CD4-positive, alpha-beta T cell treated with Interleukin-4 for 4 hours (primary cell): ENCODE measurements around the gene MMP10.
A peak's percentile ranks its signal among the peaks of the same experiment; 100 is the strongest.
"Not testable (repeated sequence)": the region's sequence is repeated elsewhere in the genome, so short reads cannot be mapped to it uniquely, and the experiment has no call there.

Experiments
- DNase-seq: peaks from one replicate; pipeline ENCODE4 v3.0.0-alpha.2; 2020

MMP10 gene

DNA sequence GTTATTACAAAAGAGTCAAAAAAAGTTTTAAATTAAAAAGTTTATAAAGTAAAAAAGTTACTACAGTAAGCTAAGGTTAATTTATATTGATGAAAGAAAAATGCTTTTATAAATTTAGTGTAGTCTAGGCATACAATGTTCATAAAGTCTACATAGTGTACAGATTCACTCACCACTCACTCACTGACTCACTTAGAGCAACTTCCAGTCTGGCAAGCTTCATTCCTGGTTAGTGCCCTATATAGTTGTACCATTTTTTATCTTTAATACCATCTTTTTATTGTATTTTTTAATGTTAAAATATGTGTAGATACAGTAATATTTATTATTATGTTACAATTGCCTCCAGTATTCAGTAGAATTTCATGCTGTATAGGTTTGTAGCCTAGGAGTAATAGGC is 2.6 kb upstream of the MMP10 start:
- no peak for DNase-seq

DNA sequence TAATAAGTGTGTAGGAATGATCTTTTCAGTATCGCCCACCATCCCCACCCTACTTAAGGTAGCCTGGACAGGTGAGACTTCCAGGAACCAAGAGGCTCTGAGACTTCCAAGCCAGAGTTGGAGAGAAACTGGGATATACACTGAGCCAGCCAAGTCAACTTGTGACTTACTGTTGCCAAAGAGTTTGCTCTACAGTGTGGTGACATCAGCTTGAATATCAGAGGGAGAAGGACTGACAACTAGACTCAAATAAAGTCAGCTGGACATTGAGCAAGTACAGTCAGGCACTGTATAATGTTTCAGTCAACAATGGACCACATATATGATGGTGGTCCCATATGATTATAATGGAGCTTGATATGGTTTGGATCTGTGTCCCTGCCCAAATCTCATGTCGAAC is 1.2 kb upstream of the MMP10 start:
- DNase-seq: no peak

DNA sequence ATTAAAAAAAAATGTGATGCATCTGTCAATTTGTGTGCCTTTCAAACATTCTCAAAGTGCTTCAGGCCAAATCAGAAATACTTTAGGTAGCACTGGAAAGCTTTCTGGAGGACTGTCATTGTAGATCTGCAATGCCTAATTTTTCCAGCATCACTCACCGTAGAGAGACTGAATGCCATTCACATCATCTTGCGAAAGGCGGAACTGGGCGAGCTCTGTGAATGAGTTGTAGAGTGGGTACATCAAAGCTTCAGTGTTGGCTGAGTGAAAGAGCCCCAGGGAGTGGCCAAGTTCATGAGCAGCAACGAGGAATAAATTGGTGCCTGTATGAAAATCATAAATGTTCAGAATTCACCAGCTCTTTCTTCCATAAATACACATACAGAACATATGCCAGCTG is 4.0 kb downstream of the MMP10 start:
- DNase-seq: no peak

DNA sequence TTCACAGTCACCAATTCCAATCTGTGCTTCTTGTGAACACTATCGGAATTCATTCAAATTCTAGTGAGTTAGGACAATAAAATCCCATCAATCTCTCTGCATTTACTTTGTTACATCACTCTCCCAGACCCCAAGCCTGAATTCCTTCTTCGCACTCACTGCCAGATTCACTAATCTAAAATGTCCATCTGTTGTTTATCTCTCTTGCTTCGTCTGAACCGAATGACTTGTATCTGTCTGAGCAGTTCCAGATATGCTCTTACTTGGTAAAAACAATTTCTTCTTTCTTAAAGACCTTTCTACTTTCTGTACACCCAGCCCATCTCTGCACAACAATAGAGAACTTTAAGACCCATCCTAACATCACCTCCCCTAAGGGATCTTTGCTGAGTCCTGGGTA is 7.0 kb downstream of the MMP10 start:
- DNase-seq: no peak

DNA sequence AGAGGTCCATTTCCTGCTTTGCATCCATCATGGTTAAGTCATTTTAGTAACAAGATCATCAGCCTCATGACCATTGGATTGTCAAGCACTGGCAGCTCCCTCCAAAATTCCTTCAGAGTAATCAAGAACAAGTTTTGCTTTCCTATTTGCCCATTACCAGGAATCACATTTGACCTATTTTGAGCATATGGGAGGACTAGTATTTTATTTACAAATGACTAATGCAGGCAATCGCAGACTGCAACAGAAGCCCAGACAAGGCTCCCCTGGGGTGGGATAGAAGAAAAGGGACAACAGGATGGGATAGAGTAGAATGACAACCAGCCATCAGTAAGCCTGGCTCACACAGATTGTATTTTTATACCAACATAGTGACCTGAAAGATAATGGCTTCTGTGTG is 9.1 kb downstream of the MMP10 start:
- no peak for DNase-seq

DNA sequence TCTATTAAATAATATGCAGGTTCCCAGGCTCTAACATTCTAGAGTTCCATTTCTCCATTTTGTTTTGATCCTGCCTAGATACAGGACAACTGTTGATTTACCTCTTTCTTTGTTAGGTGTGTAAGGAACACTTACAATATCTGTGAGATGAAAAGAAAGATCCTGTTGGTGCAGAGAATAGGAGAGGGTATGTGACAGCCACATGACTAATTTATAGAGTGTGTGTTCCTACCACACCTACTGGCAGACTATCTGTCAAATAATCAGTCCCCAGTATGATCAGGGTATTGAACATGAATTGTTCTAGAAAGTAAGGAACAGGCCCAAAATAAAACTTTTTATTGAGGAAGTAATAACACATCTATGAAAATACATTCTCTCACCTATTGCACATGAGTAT is 10.2 kb downstream of the MMP10 start:
- no peak for DNase-seq

DNA sequence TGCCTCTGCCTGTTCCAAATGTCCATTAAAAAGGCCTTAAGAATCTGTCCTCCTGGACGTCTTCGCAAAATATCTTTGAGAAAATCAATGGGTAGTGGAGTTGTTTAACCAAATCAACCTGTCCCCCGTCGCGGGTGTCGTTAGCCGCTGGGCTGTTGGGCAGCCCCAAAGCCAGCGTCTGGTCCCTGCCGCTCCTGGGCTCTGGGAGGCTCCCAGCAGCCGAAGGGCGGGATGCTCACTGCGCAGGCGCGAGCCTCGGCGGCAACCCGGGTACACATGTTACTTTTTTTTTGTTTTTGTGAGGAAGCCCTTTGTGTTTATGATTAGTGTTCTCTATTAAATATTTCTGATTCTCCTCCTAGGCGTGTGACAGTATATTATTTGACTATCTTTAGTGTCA is 12.6 kb downstream of the MMP10 start:
- no peak for DNase-seq

DNA sequence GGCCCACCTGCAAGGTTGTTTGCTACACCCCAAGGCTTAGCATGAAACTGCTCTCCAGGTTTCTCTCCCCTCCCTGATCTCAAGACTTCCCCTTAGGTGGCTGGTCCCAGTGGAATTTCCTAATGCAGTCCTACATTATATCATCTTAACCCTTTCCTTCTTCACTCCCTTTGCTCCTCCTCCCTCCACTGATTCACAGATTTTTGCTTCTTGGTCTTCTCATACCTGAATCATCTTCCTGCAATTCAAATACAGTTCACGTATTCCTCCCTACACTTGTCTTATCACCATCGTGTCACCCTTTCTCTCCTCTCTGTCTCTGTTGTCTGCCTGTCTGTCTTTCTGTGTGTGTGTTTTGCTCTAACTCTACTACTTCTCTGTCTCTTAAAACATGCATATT is 17.0 kb downstream of the MMP10 start:
- no peak for DNase-seq

DNA sequence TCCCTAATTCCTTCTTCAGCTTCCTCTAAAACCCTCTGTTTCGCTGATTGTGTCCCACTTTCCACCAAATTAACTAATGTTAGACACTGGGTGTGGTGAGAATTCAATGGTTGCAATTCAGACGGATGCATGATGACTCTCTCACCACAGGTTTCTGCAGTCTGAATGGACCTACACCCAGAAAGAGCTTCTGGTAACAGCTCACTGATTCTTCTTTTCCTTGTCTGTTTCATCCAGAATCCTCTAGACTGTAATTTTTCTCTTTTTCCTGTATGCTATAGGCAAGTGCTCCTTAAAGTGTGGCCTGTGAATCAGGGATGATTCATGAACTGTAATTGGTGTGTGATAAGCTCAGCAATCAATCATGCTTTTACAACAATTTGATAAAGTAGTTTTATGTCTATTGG is 18.1 kb downstream of the MMP10 start:
- no peak for DNase-seq

DNA sequence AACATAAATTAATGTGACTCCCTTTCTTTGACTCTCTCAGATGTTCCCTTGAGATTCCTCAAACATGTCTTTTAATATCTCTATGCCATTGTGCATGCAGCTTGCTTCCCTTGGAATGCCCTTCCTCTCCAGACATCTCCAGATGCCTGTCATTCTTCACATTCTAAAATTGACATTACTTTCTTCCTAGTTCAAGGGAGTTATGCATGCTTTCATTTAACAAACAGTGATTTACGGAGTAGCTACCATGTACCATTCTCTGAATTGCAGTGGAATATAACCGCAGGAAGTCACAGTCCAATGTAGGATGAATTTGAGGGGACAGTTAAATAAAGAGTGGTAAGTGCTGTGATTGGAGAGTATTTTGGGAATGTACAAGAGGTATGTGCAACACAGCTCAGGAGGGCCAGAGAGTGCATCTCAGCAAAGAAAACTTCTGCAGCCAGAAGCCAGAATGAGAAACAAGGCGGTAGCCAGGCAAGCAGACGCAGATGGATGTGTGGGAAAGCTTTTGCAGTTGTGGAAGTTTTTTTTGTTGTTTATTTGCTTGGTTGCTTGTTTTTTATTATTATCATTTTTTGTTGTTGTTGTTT is 18.7 kb downstream of the MMP10 start:
- DNase-seq: no peak

DNA sequence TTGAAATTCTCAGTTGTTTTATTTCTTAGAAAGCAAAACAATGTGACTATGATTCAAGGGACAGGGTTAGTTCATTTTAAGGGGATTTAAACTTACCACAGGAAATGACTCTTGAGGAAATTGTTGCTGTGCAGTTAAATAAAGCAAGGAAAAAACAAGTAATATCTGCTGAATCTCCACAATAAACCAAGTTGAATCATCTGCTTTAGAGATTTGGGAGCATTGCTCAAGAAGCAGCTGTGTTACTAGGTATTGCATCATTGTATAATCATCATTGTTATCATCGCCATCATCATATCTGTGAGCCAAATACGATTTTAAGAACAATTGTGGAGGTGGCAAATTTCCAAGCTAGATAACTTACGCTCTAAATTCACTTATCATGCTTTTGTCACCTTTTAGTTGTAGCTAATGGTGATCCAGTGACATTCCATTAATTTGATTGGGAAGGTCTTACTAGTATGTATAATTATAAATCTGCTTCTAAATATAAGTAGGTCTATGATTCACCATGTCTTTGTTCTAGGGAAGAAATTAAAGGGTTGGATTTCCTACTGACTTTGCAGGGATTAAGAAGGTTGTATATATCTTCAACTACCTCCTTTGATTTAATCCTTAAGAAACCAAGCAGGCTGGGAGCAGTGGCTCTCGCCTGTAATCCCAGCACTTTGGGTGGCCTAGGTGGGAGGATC is 19.9 kb downstream of the MMP10 start:
- no peak for DNase-seq

DNA sequence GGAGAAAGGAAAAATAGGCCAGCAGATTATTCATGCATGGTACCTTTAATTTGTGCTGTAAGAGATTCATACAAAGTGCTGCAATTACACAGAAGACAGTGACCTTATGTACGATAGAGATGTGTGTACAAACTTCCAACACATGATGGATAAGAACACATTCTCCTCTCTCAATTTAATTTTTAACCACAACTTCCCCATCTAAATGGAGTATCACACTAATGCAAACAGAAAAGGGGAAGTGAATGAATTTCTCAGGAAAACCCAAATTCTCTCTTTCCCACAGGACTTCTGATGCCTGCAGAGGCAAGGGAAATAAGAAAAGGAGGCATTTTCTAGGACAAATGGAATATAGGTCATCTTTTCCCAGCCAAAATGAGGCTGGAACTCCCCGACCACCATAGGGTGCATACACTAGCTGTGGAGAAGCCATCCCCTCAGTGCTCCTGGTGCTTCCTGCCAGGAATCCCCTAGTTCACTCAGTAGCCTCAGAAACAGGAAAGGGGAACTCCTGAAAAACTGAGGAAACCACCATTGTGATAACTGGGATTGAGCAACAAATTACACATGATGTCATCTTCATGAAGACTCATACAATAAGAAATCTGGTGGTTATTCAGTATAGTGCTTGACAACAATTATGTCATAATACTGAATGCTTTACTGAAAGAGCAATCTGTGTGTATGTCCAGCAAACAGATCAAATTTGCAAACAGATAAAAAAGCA is 22.4 kb downstream of the MMP10 start:
- no peak for DNase-seq

DNA sequence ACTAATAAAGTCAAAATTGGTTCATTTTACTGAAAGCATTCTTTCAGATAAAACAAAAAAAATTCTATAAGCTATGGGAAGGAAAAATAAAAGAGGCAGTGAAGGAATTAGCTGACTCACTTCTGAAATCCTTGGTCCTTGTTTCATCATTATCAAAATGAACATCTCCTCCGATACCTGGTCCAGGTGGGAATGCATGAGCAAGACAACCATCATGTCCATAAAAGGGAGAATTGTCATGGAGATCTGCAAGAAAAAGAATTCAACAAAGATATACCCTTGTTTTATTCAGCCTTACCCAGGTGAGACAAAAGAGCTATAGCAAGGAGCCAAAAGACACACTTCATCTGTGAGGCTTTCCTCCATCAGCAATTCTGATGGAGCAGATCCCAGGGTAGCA is 27.2 kb downstream of the MMP10 start:
- DNase-seq: no peak

DNA sequence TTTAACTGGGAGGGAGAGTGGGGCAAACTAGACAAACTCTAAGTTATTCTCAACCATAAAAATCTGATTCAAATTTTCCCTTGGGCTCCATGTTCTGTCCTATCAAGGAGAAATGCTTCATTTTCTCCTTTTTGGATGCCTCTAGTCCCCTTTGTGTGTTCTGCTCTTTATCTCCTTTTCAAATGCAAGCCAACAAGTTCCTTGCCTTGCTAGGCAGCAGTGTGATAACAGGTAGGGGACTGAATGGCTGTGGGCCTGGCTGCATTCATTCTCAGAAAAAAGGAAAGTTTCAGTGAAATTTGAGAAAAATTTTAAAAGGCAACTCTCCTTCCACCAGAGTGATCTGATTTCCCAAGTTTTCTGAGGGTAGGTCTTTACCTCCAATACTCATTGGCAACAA is 28.8 kb downstream of the MMP10 start:
- no peak for DNase-seq

DNA sequence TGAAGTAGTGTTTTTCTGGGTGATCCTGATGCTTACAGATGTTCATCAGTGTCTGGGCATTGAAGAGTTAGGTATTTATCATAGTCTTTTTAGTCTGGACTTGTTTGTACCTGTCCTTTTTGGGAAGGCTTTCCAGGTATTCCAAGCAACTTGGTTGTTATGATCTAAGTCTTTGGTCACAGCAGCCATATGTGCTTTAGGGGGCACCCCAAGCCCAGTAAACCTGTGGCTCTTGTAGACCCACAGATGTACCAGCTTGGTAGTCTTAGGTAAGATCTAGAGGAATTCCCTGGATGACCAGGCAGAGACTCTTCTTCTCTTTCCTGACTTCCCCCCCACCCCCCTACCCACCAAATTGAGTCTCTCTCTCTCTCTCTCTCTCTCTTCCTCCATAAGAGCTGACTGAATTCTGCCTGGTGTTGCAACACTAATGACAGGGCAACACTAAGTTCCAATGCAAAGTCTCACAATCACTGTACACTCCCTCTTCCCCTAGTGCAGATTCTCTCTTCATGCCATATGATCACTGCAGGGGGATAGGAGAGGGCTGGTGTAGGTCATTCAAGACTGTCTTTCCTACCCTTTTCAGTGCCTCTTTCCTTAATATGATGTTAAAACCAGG is 31.2 kb downstream of the MMP10 start:
- no peak for DNase-seq

DNA sequence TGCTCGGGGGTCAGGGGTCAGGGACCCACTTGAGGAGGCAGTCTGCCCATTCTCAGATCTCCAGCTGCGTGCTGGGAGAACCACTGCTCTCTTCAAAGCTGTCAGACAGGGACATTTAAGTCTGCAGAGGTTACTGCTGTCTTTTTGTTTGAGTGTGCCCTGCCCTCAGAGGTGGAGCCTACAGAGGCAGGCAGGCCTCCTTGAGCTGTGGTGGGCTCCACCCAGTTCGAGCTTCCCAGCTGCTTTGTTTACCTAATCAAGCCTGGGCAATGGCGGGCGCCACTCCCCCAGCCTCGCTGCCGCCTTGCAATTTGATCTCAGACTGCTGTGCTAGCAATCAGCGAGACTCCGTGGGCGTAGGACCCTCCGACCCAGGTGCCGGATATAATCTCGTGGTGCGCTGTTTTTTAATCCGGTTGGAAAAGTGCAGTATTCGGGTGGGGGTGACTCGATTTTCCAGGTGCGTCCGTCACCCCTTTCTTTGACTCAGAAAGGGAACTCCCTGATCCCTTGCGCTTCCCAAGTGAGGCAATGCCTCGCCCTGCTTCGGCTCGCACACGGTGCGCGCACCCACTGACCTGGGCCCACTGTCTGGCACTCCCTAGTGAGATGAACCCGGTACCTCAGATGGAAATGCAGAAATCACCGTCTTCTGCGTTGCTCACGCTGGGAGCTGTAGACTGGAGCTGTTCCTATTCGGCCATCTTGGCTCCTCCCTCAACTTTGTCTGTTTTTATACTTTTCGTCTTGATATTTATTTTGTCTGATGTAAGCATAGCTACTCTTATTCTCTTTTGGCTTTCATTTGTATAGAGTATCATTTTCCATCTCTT is 33.5 kb downstream of the MMP10 start:
- not testable (repeated sequence) for DNase-seq

DNA sequence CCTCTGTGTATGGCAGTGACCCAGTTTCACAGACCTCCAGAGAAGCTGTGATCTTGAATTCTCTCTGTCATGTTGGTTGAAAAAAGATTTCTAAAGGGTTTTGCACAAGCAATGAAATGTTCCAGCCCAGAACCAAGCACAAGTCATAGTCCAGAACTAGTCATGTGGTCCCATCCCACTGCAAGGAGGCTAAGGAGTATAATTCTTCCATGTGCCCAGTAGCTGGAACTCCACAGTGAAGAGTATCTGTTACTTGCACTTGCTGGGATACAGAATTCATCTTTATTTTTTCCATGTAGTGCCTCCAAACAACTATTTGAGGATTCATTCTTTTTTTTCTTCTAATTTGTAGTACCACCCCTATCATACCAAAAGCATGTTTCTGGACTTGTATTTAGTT is 45.8 kb downstream of the MMP10 start:
- no peak for DNase-seq

DNA sequence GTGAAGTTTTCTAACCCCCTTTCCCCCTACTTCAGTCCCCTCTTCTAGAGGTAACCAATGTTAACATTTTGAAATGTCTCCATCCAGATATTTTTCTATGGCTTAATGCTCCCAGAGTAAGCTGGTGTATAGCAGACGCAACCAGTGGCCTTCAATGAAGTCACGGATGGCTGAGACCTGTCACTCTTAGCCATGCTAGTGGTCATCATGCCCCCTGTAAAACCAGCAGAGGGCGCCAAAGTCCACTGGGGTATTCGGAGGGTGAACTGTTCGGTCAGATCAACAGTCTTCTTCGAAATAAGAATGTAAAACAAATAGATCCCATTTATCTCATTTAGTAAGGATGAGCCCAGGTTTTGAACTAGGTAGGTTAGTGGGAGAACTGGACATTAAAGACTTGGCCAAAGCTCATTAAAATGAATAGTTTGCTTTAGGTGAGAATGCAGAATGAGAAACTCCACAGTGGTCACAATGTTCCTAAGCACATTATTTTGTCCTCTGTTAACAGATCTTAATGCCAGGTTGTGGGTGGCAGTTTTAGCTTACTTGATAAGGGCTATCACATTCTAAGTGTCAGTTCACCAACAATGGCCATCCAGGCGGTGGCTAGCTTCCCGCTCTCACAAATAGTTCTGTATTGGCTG is 47.1 kb downstream of the MMP10 start:
- peak; percentile 27 for DNase-seq

DNA sequence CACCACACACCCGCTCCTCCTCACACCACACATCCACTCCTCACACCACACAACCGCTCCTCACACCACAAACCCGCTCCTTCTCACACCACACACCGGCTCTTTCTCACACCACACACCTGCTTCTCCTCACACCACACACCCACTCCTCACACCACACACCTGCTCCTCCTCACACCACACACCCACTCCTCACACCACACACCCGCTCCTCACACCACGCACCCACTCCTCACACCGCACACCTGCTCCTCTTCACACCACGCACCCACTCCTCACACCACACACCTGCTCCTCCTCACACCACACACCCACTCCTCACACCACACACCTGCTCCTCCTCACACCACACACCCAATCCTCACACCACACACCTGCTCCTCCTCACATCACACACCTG is 49.5 kb downstream of the MMP10 start:
- DNase-seq: not testable (repeated sequence)

DNA sequence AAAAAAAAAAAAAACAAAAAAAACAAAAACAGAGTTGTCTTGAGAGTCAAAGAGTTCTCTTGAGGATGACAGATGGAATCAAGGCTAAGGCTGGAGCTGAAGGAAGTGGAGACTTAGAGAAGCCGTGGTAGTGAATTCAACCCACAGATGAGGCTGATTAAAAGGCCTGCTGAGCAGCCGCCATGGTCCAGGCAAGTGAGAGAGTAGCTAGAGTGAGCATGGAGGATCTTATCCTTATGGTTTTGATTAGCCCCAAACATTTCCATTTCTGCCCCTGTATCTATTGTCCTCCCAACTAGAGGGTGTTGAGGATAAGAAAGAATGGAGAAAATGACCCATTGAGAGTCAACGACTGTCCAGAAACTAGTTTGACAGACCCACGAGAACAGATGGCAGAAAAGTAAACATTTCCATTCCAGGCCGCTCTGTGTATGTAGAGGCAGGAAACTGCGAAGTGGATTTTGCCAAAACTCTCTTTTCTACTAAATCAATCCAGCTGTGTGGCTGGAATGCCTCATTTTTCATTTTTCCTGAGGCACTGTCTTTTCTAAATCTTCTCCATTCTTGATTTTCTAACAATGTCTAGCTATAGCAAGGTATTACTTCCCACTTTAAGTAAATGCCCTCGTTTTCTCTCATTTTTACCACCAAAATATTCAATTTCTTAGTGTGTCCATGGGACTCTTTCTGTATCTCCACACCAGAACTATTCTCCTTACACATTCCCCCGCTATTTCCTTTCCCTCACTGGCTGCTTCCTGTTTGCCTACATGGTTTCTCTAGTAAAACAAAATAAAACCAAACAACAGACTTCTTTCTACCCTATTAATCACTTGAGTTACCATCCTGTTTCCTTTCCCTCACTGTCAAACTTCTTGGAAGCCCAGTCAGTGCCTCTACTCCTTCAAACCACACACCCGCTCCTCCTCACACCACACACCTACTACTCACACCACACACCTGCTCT is 50.3 kb downstream of the MMP10 start:
- DNase-seq: no peak

DNA sequence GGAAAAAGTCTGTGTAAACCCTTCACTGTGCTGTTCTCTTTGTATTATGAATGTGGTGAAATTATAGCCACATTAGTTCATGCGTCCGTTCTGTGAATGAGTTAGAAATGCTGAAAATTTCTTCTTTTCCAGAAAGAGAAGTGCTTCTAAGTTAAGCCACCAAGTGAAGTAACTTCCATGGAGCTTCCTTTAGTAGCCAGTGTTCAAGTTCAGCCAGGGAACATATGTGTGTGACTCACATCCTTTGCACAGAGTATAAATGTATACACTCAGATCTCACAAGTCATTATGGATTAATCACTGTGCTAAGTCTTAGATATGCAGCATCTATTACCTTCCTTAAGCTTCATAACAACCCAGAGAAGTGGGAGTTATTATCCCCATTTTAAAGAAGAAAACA is 52.5 kb downstream of the MMP10 start:
- DNase-seq: no peak
